ENCODE data around the gene ASPHD1.
A peak's percentile ranks its signal among the peaks of the same experiment; 100 is the strongest.

The ASPHD1 gene

GRCh38 chr16:29900888-29901606, 759 bp downstream of the ASPHD1 start:
- no peaks in the 10 kb centered on the region for H3K36me3 ChIP-seq (ENCODE audit: insufficient read depth, low read length)
- peak overlapping the region; percentile 34 for H2AFZ ChIP-seq (ENCODE audit: low read depth, low read length)
- peak overlapping the region; percentile 79 for H3K4me2 ChIP-seq (ENCODE audit: insufficient read depth, low read length)
- no peaks in the 10 kb centered on the region for H3K9me3 ChIP-seq (ENCODE audit: insufficient read depth, low read length, severe bottlenecking)
- no peaks in the 10 kb centered on the region for H3K79me2 ChIP-seq (ENCODE audit: insufficient read depth, low read length)
- H3K27me3 ChIP-seq (ENCODE audit: insufficient read depth, low read length, poor library complexity): peaks cover 8% of the 10 kb centered on the region
- no peak overlapping the region for H3K27ac ChIP-seq (ENCODE audit: low read length)
- peaks cover 14% of the 10 kb centered on the region for H4K20me1 ChIP-seq (ENCODE audit: insufficient read depth, low read length)
- TF ChIP-seq EZH2 (IDR thresholded peaks at IDR 0.05; ENCODE audit: borderline replicate concordance, low read depth, low read length, severe bottlenecking): no peak
- TF ChIP-seq CTCF (IDR thresholded peaks at IDR 0.05; ENCODE audit: borderline replicate concordance, extremely low read depth, low read length, poor library complexity, severe bottlenecking): no peak
- ATAC-seq (ENCODE audit: insufficient read depth, low read depth) (no peak), DNase-seq (no peak)
- H3K4me3 ChIP-seq (ENCODE audit: low read depth in 1 of 2, low read length in 2 of 2): peak overlapping the region; percentile 7 to 58; a peak in 3 of 4 replicates
- H3K4me1 ChIP-seq (ENCODE audit: insufficient read depth, low read length): peaks cover 26% of the 10 kb centered on the region
- H3K9ac ChIP-seq (ENCODE audit: low read depth, low read length): peak overlapping the region; percentile 30; the same call in 1 of the 2 replicates

GRCh38 chr16:29901607-29901945, 1.3 kb downstream of the ASPHD1 start:
- no peak for DNase-seq
- no peaks in the 10 kb centered on the region for H3K9me3 ChIP-seq (ENCODE audit: insufficient read depth, low read length, severe bottlenecking)
- H3K9ac ChIP-seq (ENCODE audit: low read depth, low read length): no peak overlapping the region
- H3K27me3 ChIP-seq (ENCODE audit: insufficient read depth, low read length, poor library complexity): peaks cover 8% of the 10 kb centered on the region
- H4K20me1 ChIP-seq (ENCODE audit: insufficient read depth, low read length): peaks cover 14% of the 10 kb centered on the region
- no peaks in the 10 kb centered on the region for H3K36me3 ChIP-seq (ENCODE audit: insufficient read depth, low read length)
- H3K27ac ChIP-seq (ENCODE audit: low read length): no peak overlapping the region
- H2AFZ ChIP-seq (ENCODE audit: low read depth, low read length): no peak overlapping the region
- H3K4me2 ChIP-seq (ENCODE audit: insufficient read depth, low read length): no peak overlapping the region
- no peak for ATAC-seq (ENCODE audit: insufficient read depth, low read depth)
- no peak for TF ChIP-seq CTCF (IDR thresholded peaks at IDR 0.05; ENCODE audit: borderline replicate concordance, extremely low read depth, low read length, poor library complexity, severe bottlenecking)
- TF ChIP-seq EZH2 (IDR thresholded peaks at IDR 0.05; ENCODE audit: borderline replicate concordance, low read depth, low read length, severe bottlenecking): no peak
- H3K4me1 ChIP-seq (ENCODE audit: insufficient read depth, low read length): peaks cover 26% of the 10 kb centered on the region
- H3K79me2 ChIP-seq (ENCODE audit: insufficient read depth, low read length): no peaks in the 10 kb centered on the region
- H3K4me3 ChIP-seq (ENCODE audit: low read depth in 1 of 2, low read length in 2 of 2): no peak overlapping the region

GRCh38 chr16:29903590-29903989, 3.3 kb downstream of the ASPHD1 start:
- no peak overlapping the region for H2AFZ ChIP-seq (ENCODE audit: low read depth, low read length)
- H3K79me2 ChIP-seq (ENCODE audit: insufficient read depth, low read length): no peaks in the 10 kb centered on the region
- no peak overlapping the region for H3K4me2 ChIP-seq (ENCODE audit: insufficient read depth, low read length)
- H3K9ac ChIP-seq (ENCODE audit: low read depth, low read length): no peak overlapping the region
- ATAC-seq (ENCODE audit: insufficient read depth, low read depth) (no peak), DNase-seq (no peak)
- H3K36me3 ChIP-seq (ENCODE audit: insufficient read depth, low read length): no peaks in the 10 kb centered on the region
- TF ChIP-seq EZH2 (IDR thresholded peaks at IDR 0.05; ENCODE audit: borderline replicate concordance, low read depth, low read length, severe bottlenecking) (no peak), CTCF (IDR thresholded peaks at IDR 0.05; ENCODE audit: borderline replicate concordance, extremely low read depth, low read length, poor library complexity, severe bottlenecking) (no peak)
- H4K20me1 ChIP-seq (ENCODE audit: insufficient read depth, low read length): peaks cover 6% of the 10 kb centered on the region
- no peaks in the 10 kb centered on the region for H3K9me3 ChIP-seq (ENCODE audit: insufficient read depth, low read length, severe bottlenecking)
- no peak overlapping the region for H3K4me3 ChIP-seq (ENCODE audit: low read depth in 1 of 2, low read length in 2 of 2)
- H3K27ac ChIP-seq (ENCODE audit: low read length): no peak overlapping the region
- no peaks in the 10 kb centered on the region for H3K27me3 ChIP-seq (ENCODE audit: insufficient read depth, low read length, poor library complexity)
- peaks cover 25% of the 10 kb centered on the region for H3K4me1 ChIP-seq (ENCODE audit: insufficient read depth, low read length)
